GM21825 (cell line): ENCODE measurements around the gene MMP17.
A peak's percentile ranks its signal among the peaks of the same experiment; 100 is the strongest.

Experiments
- ATAC-seq: cut with Tn5 transposase; IDR thresholded peaks from one replicate; pipeline ENCODE4 v1.9.1; 2021; ENCODE audit warnings: mild to moderate bottlenecking, moderate library complexity; ENCODE audit not compliant: unreplicated experiment

MMP17 gene

DNA sequence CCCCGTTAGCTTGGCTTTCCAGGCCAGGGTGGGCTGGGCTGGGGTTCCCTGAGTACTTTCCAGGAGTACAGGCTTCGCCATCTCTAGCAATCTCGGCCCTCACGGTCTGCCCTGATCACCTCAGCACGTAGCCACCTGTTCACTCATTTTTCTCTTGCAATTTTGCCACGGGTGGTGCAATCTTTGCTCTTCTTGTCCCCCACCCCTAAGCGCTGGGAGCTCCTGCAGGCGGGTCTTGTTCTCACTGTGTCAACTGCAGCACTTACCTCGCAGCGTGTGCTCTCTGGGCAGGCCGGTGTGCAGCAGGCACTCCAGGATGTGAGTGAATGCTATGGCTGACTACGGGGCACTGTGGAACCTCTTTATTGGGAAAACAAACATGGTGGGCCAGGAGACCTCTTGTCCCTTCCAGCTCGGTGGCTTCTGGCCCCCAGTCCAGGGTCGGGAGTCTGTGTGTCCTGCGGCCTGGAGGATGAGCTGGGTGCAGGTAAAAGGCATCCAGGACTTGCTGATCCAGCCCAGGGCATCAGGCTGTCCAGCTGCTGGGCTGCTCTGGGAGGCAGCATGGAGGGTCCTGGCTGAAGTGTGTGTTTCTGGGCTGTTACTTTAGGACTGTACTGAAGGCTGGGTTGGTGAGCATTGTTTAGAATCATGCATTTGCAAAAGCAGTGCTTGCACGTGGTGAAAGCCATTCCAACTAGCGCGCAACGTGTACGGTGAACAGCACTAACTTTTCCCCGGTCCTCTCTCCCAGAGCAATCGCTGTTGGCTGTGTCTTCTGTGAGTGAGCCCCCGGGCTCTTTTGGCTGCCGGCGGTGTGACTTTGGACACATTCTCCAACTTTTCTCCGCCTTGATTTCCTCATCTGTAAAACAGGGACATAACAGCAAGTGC, 64.8 kb downstream of the MMP17 start:
- ATAC-seq = no peak

DNA sequence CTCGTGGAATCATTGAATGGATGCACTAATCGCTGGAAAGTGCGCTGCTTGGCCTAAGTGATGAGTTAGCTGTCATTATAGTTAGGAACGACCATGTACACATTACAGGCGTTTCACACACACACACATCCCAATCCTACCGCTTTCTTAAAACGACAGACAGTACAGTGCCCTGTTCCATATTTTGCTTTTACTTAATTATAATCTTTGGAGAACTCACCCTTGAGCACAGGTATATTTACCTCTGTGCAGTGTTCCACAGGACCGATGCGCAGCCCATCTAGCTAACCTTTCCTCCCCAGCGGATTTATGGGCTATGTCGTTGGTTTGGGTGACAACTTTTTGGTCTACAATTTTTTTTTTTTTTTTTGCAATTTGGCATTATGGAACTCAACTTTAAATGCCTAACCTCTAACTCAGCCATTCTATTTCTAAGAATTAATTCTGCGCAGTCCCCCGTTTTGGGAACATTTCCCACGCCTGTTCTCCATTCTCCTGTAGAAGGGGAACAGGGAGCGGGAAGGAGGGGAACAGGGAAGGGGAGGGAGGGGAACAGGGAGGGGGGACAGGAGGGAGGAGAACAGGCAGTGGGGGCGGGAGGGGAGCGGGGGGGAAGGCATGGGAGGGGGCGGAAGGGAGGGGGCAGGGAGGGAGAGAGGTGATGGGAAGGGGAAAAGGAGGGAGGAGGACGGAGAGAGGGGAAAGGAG, 65.6 kb downstream of the MMP17 start:
- no peak for ATAC-seq

DNA sequence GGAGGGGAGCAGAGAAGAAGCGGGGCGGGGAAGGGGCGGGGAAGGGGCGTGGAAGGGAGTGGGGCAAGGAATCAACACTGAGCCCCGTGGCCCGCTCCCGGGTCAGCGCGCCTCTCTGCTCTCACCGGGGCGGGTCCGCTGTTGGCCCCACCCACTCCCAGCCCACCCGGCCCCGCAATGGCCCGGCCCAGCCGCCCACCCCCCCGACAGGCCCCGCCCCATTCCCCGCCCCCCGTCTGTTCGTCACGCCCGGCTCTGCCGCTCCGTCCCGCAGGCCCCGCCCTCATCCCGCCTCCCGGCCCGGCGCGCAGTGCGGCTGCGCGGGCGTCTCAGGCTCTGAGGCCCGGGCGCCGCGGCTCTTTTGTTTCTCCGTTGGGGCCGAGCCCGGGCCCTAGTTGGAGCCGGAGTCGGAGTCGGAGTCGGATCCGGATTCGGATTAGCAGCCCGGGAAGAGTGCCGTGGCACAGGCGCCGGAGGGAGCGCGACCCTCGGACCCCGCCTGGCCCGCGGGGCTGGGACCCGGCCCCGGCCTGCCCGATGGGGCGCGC, 66.2 kb downstream of the MMP17 start, which contains the start of gene ULK1:
Gene ULK1, plus strand, starts transcription at position 310 of the 548 bp plus-strand sequence. CDS start 380 bp downstream, outside the sequence.
- ATAC-seq = peak; percentile 75

DNA sequence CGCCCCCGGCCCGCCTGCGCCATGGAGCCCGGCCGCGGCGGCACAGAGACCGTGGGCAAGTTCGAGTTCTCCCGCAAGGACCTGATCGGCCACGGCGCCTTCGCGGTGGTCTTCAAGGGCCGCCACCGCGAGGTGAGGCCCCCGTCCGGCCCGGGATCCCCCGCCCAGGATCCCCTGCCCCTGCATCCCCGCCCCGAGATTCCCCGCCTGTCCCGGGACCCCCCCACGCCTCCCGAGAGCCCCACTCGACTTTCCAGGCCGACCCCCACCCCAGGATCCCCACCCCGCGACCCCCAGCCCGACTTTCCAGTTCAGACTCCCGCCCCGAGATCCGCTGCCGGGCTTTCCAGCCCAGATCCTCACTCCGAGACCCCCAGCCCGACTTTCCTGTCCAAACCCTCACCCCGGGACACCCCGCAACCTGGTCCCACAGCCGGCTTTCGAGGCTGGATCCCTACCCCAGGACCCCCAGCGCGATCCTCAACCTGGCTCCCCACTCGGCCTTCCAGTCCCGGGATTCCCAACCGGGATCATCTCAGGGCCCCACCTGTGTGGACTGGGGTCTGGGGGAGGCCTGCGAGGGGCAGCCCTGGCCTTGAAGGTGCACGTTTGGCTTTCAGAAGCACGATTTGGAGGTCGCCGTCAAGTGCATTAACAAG, 66.9 kb downstream of the MMP17 start:
- ATAC-seq = peak; percentile 4

DNA sequence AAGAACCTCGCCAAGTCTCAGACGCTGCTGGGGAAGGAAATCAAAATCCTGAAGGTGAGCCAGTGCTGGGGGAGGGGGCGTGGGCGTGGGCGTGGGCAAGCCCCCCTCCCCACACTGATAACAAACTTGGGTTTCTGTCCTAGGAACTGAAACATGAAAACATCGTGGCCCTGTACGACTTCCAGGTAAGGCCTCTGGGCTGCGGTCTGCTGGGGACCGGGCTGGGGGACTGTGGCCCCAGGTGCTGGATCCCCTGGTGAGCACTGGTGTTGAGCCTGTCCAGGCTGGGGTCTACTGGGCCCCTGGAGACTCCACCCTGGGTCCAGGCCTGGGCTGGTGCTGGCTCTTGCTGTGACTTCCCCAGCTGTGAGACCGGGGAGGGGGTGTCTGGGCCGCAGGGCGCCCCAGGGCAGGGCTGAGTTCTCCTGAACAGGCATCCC, 67.5 kb downstream of the MMP17 start:
- no peak for ATAC-seq

DNA sequence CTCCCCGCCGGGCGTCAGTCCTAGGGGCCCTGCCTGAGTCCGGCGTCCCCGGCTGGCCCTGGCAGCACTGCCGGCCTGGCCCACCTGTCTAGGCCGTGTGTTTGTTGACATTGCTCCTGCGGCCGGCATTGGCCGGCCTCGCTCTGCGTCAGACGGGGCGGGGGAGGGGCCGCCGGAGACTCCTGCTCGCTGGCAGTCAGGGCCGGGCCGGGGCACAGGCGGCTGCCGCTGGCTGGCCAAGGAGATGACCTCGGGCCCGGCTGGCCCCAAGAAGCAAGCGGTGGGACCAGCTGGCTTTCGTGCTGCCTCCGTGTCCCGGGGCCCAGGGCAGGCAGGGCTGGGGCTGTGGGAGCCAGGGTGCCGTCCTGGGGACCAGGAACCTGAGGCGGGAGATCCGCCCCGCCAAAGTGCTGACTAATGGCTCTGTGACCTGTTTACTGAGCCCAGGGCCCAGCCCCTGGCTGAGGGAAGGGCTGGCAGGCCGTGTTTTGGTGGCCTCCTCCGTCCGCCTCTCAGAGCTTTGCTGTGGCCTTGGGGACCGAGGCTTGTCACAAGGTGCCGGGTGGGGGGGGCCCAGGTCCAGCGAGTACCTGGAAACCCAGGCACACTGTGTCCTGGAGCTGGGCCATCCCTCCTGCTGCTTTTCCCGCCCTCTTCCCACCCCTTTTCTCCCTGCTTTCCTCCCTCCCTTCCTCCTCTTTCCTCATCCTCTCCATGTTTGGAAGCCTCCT, 68.1 kb downstream of the MMP17 start:
- peak; percentile 62 for ATAC-seq

DNA sequence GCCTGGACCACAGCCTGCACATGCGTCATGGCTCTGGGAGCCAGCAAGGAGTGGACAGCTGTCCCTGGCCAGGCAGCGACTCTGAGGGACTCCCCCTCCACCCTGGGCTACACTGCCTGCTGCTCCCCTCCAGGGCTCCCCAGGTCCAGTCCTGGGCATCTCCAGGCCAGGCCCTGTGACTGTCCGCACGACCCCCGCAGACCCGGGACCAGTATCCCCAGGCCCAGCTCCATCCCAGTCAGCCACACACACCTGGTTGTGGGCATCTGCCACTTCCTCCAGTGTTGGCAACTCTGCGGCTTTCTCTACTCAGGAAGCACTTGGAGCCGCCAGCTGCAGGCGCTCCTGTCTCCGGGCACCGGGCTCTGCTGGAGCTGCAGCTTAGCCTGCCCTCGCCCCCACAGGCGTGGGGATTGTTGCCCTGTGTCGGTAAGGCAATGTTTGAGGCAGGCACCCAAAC, 68.6 kb downstream of the MMP17 start:
- ATAC-seq = no peak

DNA sequence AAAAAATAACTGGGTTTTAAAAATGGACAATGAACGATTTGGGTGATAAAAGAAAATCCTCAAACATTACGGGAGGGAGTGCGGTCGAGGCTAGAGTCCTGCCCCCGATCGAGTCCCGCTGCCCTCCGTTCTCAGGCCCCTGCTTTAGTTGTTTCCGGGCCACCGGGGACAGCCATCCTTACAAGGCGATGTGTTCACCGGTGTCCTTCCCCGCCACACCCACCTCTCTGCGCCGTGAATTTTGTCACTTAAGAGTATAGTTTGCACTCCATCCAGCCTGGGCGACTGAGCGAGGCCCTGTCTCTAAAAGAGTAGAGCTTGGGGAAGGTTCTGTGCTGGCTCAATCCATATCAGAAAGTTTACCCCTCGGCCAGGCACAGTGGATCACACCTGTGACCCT, 69.1 kb downstream of the MMP17 start:
- ATAC-seq = no peak

DNA sequence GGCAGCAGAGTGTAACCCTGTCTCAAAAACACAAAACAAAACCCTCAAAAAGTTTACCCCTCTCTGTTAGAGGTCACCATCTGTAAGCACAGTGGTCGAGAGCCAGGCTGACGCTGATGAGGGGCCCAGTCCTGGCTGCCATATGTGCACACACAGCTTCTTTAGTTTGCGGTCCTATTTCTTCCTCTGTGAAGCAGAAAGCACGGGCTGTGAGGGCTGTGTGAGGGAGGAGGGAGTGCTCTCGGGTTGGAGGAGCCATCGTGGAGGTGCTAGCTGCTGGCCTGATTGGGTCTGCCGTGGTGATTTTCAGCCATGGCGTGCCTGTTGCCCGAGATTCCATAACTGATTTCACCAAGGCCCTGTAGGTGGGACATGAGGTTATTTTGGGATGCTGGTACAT, 69.7 kb downstream of the MMP17 start:
- ATAC-seq = no peak

DNA sequence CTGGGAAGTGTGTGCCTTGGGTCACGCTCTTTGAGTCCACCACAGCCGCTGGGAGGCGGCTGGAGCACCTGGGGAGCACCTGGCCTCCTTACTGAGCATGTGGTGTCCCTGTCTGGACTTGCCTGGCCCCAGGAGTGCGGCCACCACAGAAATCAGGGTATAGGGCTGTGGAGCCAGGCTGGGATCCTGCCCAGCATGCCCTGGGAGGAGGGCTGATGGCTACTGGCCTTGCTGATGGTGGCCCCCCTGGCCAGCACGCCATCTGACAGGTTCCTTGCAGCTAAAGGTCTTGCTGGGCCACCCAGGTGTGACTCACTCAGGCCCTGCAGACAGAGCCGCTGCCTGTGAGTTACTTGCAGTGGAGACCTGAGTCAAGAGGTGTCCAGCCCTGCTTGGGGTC, 72.2 kb downstream of the MMP17 start:
- ATAC-seq = no peak
